Muscle layer of duodenum (tissue), 2 donors: Measurements from ENCODE around the gene BCO1.

Source experiments
- H3K27ac ChIP-seq: one replicate; pipeline ENCODE4 v1.7.0; 2013; ENCODE audit warnings: mild to moderate bottlenecking, low read length
- H3K27me3 ChIP-seq: one replicate; pipeline ENCODE4 v1.7.0; 2013; ENCODE audit warnings: low read depth, mild to moderate bottlenecking, control low read depth, low read length
- H3K36me3 ChIP-seq, 2 donors: one replicate each; pipeline ENCODE4 v1.7.0; 2013; ENCODE audit warnings: low read length in 2 of 2, control low read depth in 1 of 2, mild to moderate bottlenecking in 1 of 2; ENCODE audit not compliant: insufficient read depth in 2 of 2, control insufficient read depth in 1 of 2
- H3K4me1 ChIP-seq, 2 donors: one replicate each; pipeline ENCODE4 v1.7.0; 2013; ENCODE audit warnings: low read length in 2 of 2, mild to moderate bottlenecking in 2 of 2, control low read depth in 1 of 2, moderate library complexity in 1 of 2; ENCODE audit not compliant: insufficient read depth in 2 of 2, control insufficient read depth in 1 of 2
- H3K4me3 ChIP-seq, 2 donors: one replicate each; pipeline ENCODE4 v1.7.0; 2013; ENCODE audit warnings: low read length in 2 of 2, low read depth in 1 of 2, mild to moderate bottlenecking in 1 of 2
- H3K9me3 ChIP-seq, 2 donors: one replicate each; pipeline ENCODE4 v1.7.0; 2013; ENCODE audit warnings: low read length in 2 of 2, control low read depth in 1 of 2, mild to moderate bottlenecking in 1 of 2; ENCODE audit not compliant: control insufficient read depth in 1 of 2
- donor health status: healthy.

Gene BCO1

DNA sequence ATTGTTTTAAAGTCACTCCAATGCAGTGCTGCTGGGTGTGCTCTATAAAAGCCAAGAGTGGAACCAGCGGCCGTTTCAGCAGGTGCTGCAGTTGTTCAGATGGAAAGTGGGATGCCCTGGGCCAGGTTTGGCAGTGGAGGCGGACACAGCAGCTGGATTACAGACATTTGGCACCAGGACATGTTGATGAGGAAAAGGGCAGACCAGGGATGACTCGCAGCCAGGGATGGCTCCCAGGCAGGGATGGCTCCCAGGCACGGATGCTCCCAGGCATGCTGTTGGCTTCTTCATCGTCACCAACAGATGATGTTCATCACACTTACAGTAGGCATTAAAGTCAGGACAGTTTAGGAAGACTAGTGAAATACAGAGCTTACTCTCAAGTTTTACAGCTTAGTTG lies 86.3 kb downstream of the BCO1 start:
- no peak overlapping the region for H3K27ac ChIP-seq
- no peaks in the 10 kb centered on the region for H3K27me3 ChIP-seq
- H3K36me3 ChIP-seq: no peaks in the 10 kb centered on the region
- H3K9me3 ChIP-seq: no peaks in the 10 kb centered on the region
- no peak overlapping the region for H3K4me3 ChIP-seq
- peaks cover 0 to 23% of the 10 kb centered on the region in 2 donors for H3K4me1 ChIP-seq

DNA sequence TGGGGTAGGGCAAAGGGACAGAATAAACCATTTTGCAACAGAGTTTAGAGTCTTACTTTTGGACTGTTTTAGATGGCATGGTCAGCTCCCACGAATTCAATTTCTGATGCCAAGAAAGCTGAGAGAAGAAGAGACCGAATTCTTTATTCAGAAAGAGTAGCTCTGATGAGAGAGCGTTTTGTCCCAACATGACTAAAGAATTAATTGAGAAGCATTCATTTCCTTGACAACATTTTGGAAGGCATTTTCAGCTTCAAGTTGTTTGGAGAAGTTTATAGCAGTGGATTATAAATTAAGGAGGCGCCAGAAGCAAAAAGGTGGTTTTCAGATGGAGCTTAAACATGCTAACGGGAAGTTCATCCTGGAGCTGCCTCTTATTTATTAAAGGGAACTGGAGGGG lies 88.5 kb downstream of the BCO1 start:
- Histone ChIP-seq H3K27me3 (no peaks in the 10 kb centered on the region), H3K4me1 (peaks cover 0 to 17% of the 10 kb centered on the region in 2 donors), H3K27ac (no peak overlapping the region), H3K36me3 (no peaks in the 10 kb centered on the region), H3K9me3 (no peaks in the 10 kb centered on the region), H3K4me3 (no peak overlapping the region)

- no peak overlapping the region for H3K27ac ChIP-seq
- no peaks in the 10 kb centered on the region for H3K36me3 ChIP-seq
- no peaks in the 10 kb centered on the region for H3K27me3 ChIP-seq
- H3K4me3 ChIP-seq: no peak overlapping the region
- H3K4me1 ChIP-seq: peaks cover 0 to 17% of the 10 kb centered on the region in 2 donors
- no peaks in the 10 kb centered on the region for H3K9me3 ChIP-seq
Measured at GRCh38 chr16:81327447-81328196, 89.1 kb downstream of the BCO1 start.

- no peaks in the 10 kb centered on the region for H3K27me3 ChIP-seq
- peaks cover 0 to 17% of the 10 kb centered on the region in 2 donors for H3K4me1 ChIP-seq
- H3K9me3 ChIP-seq: no peaks in the 10 kb centered on the region
- no peak overlapping the region for H3K4me3 ChIP-seq
- H3K36me3 ChIP-seq: no peaks in the 10 kb centered on the region
- H3K27ac ChIP-seq: no peak overlapping the region
Measured at GRCh38 chr16:81329947-81330346, 91.5 kb downstream of the BCO1 start.

DNA sequence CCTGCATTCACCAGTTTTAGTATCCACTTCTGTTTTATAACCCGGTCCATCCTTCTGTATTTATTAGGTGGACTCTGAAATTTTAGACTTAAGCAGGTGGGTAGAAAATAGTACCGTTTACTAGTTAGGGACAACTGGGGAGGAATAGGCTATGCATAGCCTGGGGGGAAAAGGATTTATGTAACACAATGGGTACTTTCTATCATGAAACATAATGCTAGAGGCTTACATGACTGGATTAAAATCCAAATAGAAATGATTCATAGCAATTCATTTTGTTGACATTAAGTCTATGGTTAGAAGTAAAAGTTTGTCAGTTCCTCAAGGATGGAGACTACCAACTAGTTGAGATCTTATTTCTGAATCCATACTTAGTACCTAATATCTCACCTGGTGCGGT lies 94.9 kb downstream of the BCO1 start:
- peaks cover 0 to 14% of the 10 kb centered on the region in 2 donors for H3K4me1 ChIP-seq
- no peaks in the 10 kb centered on the region for H3K9me3 ChIP-seq
- no peaks in the 10 kb centered on the region for H3K36me3 ChIP-seq
- no peak overlapping the region for H3K4me3 ChIP-seq
- no peaks in the 10 kb centered on the region for H3K27me3 ChIP-seq
- H3K27ac ChIP-seq: no peak overlapping the region

DNA sequence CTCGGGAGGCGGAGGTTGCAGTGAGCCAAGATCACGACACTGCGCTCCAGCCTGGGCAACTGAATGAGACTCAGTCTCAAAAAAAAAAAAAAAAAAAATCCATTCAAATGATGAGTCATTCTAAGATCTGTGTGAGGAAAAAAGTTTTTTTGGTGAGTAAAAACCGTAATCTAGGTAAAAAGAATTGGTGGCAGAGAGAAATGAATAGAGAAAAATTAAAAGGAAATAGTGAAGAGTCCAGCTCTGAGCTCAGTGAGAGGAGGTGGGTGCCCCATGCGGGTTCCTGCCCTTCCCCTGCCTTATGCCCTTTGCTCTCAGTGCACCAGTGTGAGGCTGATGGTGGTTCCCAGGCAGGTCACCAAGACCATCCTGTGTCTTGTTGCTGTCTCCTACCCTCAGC lies 97.2 kb downstream of the BCO1 start:
- Histone ChIP-seq H3K27ac (no peak overlapping the region), H3K27me3 (no peaks in the 10 kb centered on the region), H3K4me1 (no peaks in the 10 kb centered on the region), H3K4me3 (no peak overlapping the region), H3K36me3 (no peaks in the 10 kb centered on the region), H3K9me3 (no peaks in the 10 kb centered on the region)

DNA sequence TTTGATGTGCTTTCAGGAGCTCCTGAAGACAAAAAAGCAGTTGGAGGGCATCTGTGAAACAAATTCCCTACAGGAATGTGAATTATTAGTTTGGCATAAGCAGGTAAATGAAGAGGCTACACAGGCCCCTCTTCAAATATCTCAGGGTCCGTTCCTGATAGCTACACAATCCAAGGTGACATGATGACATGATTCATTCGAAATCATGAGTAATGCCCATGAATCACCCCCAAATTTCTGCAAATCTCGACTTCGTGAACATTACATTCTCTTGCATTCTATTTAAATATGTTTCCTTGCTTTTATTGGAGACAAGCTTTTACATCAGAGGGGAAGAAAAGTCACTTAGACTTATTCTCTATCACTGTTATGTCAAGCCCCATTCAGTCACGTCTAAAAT lies 98.6 kb downstream of the BCO1 start:
- Histone ChIP-seq H3K9me3 (no peaks in the 10 kb centered on the region), H3K27me3 (no peaks in the 10 kb centered on the region), H3K4me3 (no peak overlapping the region), H3K27ac (no peak overlapping the region), H3K4me1 (no peaks in the 10 kb centered on the region), H3K36me3 (no peaks in the 10 kb centered on the region)
